Activated naive CD8-positive, alpha-beta T cell treated with anti-CD3 and anti-CD28 coated beads, Interleukin-2, amount 50 U/mL, for 16 hours (primary cell): ENCODE data around the gene SUN5.
"Not testable (repeated sequence)": the region's sequence is repeated elsewhere in the genome, so short reads cannot be mapped to it uniquely, and the experiment has no call there.

Source experiments
- DNase-seq: peaks from one replicate; pipeline ENCODE4 v3.0.0-alpha.2; 2020; ENCODE audit warnings: low read depth, low spot score

Gene SUN5, protein sequence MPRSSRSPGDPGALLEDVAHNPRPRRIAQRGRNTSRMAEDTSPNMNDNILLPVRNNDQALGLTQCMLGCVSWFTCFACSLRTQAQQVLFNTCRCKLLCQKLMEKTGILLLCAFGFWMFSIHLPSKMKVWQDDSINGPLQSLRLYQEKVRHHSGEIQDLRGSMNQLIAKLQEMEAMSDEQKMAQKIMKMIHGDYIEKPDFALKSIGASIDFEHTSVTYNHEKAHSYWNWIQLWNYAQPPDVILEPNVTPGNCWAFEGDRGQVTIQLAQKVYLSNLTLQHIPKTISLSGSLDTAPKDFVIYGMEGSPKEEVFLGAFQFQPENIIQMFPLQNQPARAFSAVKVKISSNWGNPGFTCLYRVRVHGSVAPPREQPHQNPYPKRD

DNA sequence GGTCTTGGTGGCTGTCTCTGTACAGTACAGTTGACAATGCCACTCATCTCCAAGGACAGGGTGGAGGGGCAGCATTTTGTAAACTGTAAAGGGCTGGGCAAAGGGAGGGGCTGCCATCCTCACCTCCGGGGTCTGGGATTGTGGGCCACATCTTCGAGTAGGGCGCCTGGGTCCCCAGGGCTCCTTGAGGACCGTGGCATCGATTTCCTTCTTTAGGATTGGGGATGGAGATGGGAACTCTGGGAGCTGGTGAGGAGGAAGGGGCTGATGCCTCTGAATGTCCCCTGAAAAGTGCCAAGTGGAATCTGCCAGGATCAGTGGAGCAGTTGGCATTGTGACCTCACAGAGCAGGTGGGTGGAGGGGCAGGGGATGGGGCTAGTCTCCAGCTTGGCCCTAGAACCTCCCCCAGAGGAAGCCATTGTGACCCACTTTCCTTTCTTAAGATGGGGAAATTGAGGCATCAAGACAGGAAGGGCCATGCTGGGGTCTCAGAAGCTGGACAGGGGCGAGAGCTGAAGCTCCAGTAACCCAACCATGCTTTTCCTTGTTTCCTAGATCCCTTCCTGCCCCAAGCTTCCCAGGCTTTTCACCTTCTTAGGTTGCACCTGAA is at the start of gene SUN5:
TSS of gene SUN5 (minus strand) at position 293 of the 611 bp plus-strand sequence. CDS start at position 200, 93 bp downstream.
- DNase-seq, result no peak

GRCh38 chr20:33053291-33054106 is 49.3 kb upstream of the SUN5 start, which contains the start of gene BPIFB3:
Gene BPIFB3 (plus strand): TSS chr20:33053903. CDS start chr20:33055436, 1,533 bp downstream.
- no peak for DNase-seq

DNA sequence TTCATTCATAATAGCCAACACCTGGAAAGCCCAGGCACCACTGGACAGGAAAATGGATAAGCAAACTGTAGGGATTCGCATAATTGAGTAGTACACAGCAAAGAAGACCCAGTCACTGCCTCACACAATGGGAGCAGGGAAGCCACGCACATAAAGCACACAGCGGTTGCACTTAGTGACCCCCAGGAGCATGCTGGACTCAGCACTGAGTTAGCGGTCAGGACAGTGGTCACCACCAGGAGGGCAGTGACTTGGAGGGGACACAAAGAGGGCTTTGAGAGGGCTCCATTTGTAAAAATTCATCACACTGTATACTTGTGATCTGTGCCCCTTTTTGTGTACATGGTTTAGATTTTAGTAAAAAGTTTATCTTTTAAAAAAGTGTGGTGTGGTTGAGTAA is 47.1 kb upstream of the SUN5 start:
- DNase-seq, result no peak

DNA sequence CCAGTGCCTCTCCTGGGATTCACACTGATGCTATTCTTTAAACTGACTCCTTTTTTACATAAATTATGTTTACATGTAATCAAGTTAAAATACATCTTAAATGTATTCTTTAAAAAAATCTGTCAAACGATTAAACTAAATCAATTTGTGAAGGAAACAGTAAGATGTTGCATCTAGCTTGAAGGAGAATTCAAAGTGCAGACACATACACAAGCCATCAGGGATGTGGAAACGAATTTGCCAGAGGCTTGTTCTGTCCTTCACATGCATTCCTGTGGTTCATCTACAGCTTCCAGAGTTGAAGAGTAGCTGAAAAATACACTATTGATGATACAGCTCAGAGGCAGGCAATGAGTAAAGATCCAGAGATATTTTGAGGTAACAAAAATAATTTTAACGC is 42.2 kb upstream of the SUN5 start:
- no peak for DNase-seq

DNA sequence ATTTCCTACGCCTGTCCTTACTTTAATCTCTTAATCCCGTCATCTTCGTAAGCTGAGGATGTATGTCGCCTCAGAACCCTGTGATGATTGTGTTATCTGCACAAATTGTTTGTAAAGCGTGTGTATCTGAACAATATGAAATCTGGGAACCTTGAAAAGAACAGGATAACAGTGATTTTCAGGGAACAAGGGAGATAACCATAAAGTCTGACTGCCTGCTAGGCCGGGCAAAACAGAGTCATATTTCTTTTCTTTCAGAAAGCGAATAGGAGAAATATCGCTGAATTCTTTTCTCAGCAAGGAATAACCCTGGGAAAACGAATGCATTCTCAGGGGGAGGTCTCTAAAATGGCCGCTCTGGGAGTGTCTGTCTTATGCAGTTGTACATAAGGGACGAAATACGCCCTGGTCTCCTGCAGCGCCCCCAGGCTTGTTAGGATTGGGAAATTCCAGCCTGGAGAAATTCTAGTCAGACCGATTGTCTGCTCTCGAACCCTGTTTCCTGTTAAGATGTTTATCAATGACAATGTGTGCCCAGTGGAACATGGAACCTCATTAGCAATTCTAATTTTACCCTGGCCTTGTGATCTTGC is 41.0 kb upstream of the SUN5 start:
- DNase-seq, result not testable (repeated sequence)

DNA sequence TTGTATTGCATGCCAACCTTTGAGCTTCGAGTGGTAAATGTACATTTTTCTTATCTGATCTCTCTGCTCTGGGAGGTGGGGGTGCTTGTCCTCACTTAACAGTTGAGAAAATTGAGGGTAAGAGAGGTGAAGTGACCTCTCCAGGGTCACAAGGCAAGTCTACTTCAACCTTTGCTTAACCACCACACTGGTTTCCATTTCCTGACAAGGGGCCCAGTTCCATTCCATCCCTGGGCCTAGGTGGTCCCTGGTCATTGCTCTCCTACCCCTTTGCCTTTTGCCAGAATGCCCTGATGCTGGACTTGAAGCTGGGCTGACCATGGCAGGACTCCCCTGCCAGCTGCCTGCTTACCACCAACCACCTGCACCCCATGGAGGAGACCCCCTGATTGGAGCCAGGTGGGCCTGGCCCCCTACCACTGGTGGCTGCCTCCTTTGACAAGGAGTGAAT is 39.5 kb upstream of the SUN5 start:
- DNase-seq, result no peak

GRCh38 chr20:33042983-33043730 is 38.9 kb upstream of the SUN5 start:
- DNase-seq, result no peak

DNA sequence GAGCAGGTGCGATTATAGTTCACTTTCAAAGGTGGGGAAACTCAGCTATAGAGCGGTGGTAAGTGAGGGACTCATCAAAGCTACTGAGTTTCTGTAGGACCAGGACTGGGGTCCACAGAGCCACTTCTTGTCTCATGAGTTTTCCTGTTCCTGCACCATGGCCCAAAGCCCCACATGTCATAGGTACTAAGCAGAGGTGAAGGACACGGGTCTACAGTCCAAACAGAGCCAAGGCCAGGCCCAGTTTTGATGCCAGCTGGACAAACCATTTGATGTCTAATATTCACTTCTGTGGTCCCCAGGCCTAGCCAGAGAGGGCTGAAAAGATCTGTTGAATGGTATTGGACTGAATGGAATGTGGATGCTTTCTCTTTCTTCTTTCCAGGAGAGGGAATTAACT is 38.2 kb upstream of the SUN5 start:
- no peak for DNase-seq

GRCh38 chr20:33038243-33038642 is 34.0 kb upstream of the SUN5 start:
- DNase-seq, result no peak

GRCh38 chr20:33037456-33037855 is 33.2 kb upstream of the SUN5 start:
- no peak for DNase-seq

DNA sequence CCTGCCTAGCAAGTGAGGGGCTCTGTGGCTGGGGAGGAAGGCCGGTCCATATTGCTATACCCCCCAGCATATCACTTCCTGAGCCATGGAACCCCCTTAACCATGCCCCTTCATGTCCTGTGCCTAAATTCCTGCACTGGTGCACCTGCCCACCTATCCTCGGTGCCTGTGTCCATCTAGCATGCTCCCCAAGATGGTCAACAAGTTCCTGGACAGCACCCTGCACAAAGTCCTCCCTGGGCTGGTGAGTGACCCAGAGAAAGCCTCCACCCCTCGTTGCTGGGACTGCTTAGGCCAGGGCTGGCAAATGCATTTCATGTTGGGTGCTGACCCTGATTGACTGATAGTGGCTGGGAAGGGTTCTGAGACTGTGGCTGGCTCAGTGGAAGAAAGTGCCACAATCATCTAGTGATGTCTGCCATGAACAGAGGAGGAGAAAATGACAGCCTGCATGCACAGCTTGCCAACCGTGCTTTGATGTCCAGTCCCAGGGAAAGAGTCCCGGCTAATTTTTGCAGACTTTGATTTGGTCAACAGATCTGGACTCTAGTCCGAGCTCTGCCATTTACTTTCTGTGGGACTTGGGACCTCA is 30.8 kb upstream of the SUN5 start:
- DNase-seq, result no peak

DNA sequence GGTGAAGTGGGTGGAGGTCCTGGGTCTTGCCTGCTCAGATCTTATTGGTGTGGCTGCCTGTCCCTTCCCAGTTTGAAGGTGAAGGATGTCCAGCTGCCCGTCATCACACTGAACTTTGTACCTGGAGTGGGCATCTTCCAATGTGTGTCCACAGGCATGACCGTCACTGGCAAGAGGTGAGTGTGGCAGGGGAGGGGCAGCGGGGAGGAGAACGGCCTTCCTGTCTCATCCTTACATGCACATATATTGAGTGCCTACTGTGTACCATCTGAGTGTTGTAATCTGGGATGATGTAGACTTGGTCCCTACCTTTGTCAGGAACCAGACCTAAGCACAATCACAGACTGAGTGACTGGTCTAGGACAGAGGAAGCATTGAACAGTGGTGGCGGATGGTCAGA is 29.9 kb upstream of the SUN5 start:
- no peak for DNase-seq

- DNase-seq, result no peak
Measured at GRCh38 chr20:33033381-33033780, 29.1 kb upstream of the SUN5 start.

DNA sequence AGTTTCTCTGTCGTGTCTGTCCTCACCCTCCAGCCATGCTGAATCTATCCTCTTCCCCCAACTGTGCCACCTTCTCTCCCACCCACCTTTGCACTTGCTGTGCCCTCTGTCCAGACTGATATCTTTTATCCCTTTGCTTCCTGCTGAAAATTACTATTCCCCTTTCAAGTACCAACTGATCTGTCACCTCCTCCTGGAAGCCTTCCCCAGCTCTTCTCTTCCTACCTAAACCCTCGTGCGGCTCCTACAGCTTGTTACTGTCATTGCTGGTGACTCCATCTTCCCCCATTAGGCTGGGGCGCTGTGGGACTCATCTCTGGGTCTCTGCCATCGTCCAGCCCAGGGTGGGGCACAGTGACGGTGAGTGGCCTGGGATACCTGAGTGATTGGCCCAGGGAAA is 28.3 kb upstream of the SUN5 start:
- no peak for DNase-seq

GRCh38 chr20:33031531-33031930 is 27.3 kb upstream of the SUN5 start, which contains the start of gene BPIFB6:
Gene BPIFB6 (plus strand): TSS chr20:33031648. CDS start chr20:33031648, 0 bp downstream.
- DNase-seq, result no peak

DNA sequence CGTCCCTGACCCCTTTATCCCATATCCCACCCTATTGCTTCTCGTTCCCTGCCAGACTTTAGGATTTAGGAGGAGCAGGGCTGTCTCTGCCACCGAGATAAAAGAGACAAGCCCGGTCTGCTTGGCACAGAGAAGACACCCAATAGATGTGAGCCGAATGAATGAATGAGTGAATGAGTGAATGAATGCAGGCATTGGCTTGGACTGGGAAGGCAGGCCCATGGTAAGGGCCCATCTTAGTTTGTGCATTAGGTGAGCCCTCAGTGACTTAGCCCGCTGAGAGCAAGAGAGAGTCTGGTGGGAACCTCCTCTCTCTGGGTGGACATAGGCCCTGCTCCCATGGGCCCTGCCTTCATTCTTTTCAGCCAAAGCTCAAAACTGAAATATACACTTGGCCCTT is 26.3 kb upstream of the SUN5 start:
- DNase-seq, result no peak

GRCh38 chr20:33030076-33030475 is 25.8 kb upstream of the SUN5 start:
- DNase-seq, result no peak

GRCh38 chr20:33028875-33029274 is 24.6 kb upstream of the SUN5 start:
- DNase-seq, result no peak

DNA sequence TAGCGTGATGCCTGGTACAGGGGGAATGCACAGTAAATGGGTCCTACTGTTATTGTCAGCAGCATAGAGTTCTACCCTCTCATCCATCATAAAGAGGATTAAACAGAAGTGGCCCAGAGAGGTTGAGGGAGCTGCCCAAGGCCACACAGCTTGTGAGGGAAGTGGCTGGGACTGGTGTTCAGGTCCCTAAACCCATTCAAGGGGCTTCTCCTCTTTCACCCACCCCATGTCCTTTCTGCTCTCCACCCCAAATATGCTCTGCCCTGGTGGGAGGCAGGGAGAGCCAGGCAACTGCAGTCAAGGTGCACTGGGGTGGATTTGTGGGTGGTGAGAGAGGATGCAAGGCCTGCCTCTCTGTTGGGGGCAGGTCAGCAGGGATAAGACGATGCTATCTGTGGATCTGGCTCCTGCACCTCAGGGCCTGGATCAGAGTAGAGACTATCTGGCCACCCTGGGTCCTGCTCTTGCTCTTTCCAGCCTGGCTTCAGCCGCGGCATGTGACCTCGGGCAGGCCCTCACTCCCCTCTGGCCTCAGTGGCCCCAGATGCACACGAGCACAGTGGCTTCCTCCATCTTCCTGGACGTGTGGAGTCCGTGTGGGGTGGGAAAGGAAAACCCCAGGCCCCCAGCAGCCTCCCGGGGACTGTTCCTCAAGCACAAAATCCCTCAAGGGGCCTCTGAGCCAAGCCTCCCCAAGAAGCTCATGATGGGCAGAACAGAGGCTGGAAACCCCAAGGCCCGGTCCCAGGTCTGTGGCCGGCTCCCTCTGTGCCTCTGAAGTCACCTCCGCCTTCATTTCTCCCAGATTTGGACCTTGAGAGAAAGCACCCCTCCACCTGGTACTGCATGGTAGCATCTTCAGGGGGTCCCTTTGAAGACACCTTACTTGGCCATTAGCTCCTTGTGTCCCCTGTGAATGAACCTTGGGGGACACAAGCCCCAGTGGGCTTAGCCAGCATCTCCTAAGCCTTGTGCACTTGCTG is 23.8 kb upstream of the SUN5 start:
- DNase-seq, result no peak
